OCI-M2 (cell line): ENCODE measurements around the gene VSTM1.

Experiments
- DNase-seq: peaks from one replicate; lab custom pipeline; 2025; ENCODE audit not compliant: unreplicated experiment; lab: John Stamatoyannopoulos, UW

The VSTM1 gene

GRCh38 chr19:54013866-54014265 lies 49.8 kb downstream of the VSTM1 start:
- no peak for DNase-seq

DNA sequence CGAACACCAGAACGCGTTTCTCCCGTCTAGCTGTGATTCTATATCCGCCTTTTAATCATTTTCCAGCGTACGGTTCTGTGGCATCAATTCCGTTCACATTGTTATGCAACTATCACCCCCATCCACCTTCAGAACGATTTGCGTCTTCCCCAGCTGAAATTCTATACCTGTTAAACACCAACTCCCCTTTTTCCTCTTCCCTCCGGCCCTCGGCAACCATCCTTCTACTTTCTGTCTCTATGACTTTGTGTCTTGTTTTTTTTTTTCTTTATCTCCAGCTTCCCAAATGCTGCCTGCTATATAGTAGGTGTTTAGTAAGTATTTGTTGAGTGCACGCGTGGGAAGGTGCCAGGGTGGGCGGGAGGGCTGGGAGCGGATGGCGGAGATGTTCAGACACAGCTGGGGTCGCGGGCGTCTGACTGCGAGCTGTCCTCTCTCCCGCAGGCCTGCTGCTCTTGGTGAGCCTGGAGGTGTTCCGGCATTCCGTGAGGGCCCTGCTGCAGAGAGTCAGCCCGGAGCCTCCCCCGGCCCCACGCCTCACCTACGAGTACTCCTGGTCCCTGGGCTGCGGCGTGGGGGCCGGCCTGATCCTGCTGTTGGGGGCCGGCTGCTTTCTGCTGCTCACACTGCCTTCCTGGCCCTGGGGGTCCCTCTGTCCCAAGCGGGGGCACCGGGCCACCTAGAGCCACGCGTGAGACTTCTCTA lies 52.0 kb downstream of the VSTM1 start:
- no peak for DNase-seq

DNA sequence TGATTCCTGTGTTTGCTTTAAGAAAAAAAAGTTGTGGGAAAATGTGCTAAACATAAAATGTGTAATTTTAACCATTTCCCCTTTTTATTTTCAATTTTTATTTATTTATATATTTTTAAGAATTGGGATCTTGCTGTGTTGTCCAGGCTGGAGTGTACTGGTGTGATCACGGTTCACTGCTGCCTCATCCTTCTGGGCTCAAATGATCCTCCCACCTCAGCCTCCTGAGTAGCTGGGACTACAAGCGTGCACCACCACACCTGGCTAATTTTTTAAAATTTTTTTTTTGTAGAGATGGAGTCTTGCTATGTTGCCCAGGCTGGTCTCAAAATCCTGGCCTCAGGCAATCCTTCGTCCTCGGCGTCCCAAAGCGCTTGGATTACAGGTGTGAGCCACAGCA lies 53.2 kb downstream of the VSTM1 start:
- DNase-seq = no peak

- no peak for DNase-seq
These were observed 54.3 kb downstream of the VSTM1 start for GRCh38 chr19:54009440-54009839.

- DNase-seq = no peak
These were observed 61.0 kb downstream of the VSTM1 start for GRCh38 chr19:54002495-54003315.

GRCh38 chr19:54001496-54001895 lies 62.2 kb downstream of the VSTM1 start:
- DNase-seq = no peak

- no peak for DNase-seq
These were observed 64.0 kb downstream of the VSTM1 start for GRCh38 chr19:53999694-54000093.

DNA sequence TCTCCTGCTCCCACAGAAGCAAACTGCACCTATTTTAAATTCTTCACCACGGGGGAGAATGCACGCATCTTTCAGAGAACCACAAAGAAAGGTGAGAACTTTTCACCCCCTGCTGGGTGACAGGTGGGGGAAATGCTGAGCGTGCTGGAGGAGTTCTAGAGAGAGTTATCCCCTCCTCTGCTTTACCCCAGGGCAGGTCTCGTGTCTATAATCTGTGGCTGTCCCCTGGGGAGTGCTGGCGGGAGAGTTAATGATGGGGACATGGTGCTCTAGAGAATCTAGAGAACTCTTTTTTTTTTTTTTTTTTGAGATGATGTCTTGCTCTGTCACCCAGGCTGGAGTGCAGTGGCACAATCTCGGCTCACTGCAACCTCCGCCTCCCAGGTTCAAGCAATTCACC lies 65.5 kb downstream of the VSTM1 start:
- no peak for DNase-seq

DNA sequence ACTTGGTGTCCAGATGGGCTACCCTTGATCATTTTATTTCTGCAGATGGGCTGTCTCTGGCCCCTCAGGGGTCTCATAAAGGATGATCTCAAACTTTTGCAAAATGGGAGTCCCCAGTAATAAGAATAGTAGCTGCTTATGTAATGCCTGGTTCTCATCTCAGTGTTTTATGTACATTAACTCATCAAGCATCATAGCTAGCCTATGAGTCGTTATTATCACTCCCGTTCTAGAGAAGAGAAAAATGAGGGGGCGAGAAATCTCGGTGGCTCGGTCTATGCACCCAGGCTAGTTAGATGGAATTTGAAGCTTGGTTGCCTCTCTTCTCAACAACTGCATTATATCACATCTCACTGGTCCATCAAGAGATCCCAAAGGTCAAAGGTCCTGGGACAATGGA lies 68.9 kb downstream of the VSTM1 start:
- no peak for DNase-seq

DNA sequence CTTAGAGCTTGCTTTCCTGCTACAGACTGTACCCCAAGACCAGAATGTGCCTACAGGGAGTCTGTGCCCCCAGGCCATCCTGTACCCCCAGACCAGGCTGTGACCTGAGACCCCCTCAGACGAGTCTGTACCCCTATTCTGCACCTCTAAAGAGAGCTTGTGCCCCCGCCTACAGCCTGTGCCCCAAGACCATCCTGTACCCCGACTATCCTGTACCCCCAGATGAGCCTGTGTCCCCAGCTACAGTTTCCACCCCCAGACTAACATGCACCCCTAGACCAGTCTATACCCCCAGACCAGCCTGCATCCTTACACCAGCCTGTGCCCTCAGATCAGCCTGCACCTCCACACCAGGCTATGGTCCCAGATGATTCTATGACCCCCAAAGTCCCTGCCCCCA lies 70.2 kb downstream of the VSTM1 start:
- no peak for DNase-seq

DNA sequence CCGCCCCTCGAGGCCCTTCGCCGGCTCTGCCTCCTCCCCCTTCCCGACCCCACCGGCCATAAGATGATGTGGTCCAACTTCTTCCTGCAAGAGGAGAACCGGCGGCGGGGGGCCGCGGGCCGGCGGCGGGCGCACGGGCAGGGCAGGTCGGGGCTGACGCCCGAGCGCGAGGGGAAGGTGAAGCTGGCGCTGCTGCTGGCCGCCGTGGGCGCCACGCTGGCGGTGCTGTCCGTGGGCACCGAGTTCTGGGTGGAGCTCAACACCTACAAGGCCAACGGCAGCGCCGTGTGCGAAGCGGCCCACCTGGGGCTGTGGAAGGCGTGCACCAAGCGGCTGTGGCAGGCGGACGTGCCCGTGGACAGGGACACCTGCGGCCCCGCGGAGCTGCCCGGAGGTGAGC lies 70.9 kb downstream of the VSTM1 start:
- no peak for DNase-seq

GRCh38 chr19:53992211-53992610 lies 71.5 kb downstream of the VSTM1 start:
- DNase-seq = no peak

- no peak for DNase-seq
These were observed 72.2 kb downstream of the VSTM1 start, which contains the start of gene CACNG6 for GRCh38 chr19:53991224-53992113. TSS of gene CACNG6 (plus strand) at chr19:53991637. CDS start at chr19:53992878, 1,241 bp downstream.
